ENCODE results near the gene UNC5CL.

Gene UNC5CL

DNA sequence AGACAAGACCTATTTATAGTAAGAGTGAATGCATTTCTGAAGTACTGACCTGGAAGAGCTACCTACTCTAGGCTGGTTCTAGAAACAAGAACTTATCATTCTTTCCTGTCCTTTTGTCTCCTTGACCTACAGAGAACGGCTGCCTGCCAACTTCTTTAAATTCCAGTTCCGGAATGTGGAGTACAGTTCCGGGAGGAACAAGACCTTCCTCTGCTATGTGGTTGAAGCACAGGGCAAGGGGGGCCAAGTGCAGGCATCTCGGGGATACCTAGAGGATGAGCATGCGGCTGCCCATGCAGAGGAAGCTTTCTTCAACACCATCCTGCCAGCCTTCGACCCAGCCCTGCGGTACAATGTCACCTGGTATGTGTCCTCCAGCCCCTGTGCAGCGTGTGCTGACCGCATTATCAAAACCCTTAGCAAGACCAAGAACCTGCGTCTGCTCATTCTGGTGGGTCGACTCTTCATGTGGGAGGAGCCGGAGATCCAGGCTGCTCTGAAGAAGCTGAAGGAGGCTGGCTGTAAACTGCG is 22.2 kb upstream of the UNC5CL start:
- DNase-seq: no peak

DNA sequence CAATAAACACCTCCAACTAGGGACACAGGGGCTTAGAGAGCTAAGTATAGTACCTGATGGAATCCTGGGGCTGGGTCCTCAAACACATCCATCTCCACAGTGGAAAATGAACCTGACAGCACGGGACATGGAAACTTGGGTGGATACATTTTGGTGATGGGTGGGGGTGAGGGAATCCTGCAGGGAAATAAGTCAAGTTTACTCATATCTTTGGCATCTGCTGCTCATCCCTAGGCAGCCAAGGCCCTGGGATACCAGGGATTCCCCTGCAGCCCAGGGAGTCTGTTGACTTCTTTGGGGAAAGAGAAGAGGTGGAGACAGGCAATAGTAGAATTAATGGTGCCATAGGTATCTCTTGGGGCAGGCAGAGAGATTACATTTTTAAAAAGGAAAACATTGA is 20.5 kb upstream of the UNC5CL start:
- no peak for DNase-seq

DNA sequence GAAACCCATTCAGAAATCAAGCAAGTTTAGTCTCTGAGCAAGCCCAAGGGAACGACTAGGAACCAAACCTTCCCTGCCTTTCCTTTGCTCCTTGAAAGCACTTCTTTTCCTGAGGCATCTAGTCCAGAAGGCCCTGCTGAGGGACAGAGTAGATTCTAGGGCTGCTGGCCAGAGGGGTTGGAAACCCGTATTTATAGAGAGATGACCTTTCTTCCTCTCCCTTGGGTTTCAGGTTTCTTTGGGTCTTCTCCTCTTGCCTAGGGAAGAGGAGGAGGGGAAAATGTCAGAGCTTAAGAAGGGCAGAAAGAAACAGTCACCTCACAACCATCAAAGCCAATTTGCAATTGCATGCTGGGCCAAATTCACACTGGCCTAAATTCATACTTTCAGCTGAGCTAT is 19.8 kb upstream of the UNC5CL start:
- DNase-seq: no peak

DNA sequence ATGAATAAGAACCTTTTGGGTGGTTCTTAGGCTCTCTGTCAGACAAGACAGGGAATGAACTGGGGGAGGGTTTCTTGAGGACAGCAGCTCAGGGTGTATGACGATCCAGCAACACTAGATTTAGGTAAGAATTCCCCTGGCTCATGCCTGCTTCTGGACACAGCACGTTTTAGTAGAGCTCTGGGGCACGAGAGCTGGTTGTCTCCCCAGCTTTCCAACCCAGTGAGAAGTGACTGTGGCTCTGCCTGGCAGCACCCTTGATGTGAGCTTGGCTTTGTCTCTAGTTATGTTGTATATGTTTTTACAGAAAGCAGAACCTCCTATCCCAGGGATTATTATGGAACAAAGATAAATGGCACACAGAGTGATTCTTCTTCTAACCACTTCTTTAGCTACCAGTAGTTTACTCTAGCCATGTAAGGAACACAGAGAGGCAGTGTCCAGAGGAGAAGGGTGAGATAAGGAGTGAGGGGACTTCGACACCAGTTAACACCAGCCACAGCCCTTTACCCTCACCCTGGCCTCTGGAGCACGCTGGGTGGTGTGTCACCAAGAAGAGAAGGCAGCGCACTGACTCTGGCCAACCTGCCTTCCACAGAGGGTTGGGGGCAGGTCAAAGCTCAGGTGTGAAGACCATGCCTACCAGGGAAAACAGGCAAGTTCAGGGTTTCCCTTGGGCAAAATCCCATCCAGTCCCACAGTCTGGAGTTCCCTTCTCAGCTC is 17.9 kb upstream of the UNC5CL start:
- DNase-seq: no peak

DNA sequence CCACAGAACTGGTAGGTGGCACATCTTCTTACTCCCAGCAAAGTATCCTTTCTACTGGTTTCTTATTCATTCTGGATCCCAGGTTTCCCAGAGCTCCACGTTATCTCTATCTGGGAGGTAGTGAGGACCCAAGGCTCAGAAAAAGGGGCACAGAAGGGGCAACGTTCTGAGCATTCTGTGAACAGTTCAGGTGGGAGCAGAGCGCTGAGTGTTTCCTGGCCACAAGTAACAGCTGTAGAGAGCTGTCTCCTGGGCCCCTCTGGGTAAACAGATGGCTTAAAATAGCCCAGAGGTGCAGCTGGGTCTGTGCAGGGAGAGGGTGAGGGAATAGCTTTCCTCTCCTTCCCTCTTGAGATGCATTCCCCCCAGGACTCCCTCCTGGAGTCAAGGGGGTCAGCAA is 16.1 kb upstream of the UNC5CL start:
- no peak for DNase-seq

DNA sequence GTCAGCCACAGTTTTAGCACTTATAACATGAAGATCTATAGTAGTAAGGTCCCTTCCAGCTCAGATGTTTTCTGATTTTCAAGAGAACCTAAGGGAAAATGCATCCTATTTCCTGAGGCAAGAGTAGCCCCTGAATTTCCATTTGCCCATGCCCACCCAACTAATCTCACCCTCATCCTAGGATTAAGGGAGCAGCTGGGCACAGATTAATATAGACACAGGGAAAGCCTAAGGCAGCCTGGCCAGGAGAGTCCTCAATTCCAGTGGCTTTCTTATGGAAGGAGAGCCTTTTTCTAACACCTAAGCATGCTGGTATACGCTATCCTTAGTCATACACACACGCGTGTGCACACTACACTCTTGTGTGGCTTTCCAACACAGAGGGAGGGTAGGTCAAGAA is 15.5 kb upstream of the UNC5CL start:
- no peak for DNase-seq

DNA sequence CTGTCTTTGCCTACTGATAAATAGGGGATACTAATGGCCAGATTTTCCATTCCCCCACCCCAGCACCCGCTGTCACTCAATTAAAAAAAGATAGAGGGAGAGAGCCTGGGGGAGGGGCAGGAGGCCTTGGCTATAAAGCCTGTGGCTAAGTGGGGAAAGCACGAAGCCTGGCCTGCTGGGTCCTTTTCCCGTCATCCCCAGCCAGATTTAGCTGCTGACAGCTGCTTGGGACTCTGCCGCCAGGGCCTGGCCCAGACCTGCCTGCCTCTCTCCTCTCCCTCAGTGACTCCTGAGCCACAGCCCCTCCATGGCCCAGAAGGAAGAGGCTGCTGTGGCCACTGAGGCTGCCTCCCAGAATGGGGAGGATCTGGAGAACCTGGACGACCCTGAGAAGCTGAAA is 14.0 kb upstream of the UNC5CL start, which contains the start of gene APOBEC2:
Gene APOBEC2 (plus strand): TSS at position 162 of the 400 bp plus-strand sequence. CDS start 146 bp downstream, at position 308.
- no peak for DNase-seq

DNA sequence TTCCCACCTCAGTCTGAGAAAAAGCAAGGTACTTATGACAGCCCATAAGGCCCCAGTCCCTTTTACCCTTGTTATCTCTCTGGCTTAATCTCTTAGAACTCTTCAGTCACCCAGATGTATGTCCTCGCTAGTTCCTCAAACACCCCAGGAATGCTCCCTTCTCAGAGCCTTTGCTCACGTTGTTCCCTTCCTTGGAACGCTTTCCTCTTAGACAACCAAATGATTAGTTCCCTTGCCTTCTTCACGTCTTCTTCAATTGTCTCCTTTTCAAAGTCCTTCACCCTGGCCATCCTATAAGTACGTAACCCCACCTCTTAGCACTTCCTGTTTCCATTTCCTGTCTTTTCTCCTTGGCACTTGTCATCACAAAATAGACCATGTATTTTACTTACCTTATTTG is 12.9 kb upstream of the UNC5CL start:
- peak in 1 of 2 donors; percentile 47 for DNase-seq

DNA sequence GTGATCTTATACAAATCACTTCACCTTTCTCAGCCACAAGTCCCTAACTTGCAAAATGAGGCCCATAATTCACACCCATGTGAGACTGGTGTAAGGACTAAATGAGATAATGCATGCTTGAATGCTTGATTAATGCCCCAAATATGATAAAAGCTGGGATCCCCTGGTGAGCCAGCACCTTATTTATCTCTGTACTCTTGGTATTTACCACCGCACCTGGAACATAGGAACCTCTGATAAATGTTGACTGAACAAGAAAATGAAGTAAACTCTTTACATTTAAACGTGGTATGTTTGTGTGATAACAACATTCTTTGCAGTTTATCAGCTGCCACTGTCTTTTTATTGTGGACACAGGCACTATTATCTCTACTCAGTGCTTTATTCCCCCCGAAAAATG is 11.5 kb upstream of the UNC5CL start:
- DNase-seq: no peak

DNA sequence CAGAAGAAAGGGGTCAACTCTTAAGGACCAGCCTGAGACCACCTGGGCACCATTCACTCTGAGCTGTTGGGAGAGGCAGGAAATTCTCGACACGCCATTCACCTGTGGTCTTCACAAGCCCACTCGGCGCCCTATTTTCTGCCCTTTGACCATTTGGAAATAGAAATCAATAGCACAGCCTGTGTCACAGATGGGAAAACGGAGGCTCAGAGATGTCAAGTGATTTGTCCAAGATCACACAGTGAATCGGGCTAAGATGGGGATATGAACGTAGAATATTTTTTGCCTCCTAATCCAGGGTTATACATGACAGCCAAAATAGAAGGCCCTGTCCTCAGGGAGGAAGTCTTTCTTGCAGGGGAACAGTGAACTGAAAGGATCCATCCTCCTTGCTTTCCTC is 10.9 kb upstream of the UNC5CL start:
- DNase-seq: no peak

DNA sequence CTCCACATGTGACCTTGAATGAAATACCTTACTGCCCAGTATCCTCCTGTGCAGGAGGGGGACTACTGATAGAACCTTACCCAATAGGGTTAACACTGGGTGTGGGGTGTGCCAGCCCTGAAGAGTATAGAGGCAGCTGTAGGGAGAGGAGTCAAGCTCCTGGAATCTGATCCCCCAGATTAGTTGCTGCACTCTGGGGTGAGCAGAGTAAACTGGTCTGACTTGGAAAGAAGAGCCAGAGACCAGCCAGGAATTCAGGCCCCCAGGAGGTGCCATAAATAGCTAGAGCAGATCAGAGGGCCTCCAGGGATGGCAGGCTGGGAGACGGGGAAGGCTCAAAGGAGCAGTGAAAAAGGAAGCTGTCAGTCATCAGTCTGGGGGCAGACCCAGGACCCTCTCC is 10.5 kb upstream of the UNC5CL start:
- DNase-seq: no peak

DNA sequence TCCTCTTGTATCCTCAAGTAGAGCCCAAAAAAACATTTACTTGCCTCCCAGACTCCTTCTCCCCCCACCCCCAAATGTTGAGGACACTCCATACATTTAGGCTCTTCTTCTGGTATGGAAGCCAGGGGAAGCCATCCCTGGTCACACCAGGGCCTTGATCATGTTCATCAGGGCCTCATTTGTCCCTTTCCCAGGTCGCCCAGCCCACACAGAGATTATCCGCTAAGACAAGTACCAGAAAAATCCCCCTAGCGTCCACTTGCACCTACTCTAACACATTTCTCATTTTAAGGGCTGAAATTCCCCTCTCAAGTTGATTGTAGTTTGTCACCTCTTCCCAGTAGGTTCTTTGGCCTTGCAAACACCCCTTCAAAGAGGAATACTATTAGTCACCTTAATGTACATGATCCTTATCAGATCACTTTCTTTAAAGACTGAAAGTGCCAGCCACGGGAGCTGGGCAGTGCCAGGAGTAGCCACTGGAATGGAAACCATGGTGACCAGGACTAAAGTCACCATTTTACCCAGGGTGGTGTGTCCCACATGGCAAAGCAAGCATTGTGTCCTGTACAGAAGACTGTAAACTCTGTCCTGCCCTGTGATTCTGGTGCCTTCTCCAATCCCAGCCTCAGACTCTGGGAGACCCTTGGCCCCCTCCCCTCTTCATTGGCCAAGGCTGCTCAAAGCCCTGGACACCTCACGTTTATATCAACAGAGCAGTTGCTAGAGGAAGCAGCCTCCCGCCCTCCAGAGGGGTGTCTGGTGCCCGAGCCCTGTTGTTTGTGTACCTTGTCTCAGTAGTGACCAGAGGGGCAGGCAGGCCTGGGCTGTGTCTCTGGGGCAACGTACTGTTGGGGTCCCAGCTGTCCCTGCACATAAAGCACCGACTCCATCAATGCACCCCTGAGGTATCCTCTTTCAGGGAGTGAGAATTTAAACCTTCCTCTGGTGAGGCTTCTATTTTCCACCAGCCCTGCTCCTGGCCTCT is 9.0 kb upstream of the UNC5CL start:
- DNase-seq: no peak

DNA sequence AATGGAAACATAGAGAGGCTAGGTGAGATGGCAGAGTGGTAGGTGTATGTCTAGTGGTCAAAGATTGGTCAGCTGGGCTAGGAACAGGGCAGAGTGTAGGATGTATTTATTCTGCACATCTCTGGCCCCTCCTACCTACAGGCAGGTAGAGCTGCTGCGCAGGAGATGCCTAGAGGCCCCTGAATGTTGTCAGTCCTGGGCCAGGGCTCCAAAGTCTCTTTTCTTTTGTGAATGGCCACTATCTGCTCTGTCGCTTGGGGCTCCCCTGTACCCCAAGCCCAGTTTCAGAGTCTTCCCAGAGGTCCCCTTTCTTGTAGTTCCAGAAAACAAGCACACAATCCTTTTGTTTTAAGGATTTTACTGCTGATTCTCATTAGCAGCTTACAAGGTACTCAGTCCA is 8.3 kb upstream of the UNC5CL start:
- DNase-seq: no peak

DNA sequence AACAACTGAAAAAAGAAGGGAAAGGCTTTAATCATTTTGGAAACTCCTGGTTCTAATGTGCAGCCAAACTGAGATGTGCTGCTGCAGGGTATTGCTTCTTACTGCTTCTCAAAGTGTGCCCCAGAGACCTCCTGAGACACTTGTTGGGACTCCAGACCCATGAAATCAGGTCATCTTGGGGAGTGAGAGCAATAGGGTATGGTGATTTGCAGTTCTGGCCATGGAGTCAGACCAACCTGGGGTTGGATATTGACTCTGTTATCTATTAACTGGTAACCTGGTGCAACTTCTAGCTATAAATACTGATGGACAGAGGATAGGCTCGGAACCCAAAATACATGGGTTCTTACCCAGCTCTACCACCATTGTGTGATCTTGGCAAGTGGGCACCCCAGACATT is 7.1 kb upstream of the UNC5CL start:
- DNase-seq: no peak

DNA sequence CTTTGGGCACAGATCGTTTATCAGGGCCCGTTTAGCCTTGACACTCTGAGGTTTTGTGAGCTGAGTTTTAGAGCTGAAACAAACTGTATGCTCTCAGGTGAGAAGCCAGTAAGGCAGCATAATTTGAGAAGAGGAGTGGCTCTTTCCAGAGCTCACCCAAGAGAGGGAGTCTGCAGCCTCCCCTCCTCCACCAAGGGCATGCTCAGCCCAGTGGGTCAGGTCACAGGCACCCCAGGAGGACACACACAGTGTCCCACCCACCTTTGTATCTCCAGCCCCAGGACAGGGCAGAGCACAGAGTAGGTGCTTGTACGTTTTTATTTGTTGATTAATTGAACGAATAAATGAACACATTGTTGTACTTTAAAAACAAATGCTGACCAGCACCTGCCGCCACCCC is 6.6 kb upstream of the UNC5CL start:
- no peak for DNase-seq

DNA sequence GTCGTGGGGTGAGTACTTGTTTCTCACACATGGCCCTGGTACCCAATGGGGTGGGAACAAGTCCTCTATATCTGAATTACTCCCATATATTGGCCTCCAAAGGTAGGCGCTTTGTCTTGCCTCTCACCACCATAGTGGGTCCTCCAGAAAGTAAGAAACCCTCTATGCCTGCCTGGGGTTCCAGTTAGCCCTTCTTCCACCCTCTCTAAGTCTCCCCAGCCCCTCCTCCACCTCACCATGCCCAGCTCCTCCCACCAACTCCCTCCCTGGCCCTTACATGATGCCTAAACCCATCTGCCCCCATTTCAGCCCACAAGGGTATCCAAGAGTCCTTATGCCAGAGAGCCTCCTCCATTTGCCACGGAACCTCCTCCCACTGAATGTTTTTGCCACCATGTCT is 4.1 kb upstream of the UNC5CL start:
- DNase-seq: no peak

DNA sequence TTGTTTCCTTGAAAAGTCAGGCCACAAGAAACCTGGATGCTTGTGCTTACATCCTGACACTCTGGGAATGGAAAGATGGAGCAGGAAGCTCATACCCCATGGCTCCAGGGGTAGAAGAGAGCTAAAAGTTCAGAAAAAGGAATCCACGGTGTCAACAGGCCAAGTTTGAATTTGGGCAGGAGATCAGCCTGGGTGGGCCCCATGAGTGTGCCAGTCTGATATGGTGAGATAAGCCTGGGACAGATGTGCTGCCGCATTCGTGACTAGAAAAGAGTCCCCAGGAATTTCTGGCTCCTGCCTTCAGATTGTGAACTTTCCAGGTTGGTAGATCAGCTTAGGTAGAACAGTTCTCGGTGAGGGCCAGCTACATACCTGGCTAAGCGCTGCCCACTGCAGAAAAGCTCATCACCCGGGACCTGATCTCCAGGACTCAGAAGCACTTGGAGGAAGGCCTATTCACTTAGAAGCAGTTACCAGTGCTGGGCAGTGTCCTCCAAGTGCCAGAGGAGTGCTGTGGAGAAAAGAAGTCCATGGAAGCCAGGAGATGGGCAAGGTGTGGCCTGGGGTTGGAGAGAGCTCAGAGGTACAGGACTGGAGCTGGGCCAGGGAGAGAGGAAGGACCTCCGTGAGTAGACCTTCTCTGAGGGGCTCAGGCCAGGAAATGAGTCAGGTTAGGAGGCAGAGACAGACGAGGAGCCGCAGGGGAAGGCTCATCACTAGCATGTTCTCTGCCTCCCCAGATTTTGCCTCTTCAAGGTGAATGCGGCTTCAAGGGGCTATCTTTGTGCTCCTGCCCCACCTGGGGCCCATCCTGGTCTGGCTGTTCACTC is 3.4 kb upstream of the UNC5CL start, which contains the start of gene TSPO2:
Gene TSPO2 (plus strand): TSS at position 242 of the 830 bp plus-strand sequence. CDS start 519 bp downstream, at position 761.
- no peak for DNase-seq

DNA sequence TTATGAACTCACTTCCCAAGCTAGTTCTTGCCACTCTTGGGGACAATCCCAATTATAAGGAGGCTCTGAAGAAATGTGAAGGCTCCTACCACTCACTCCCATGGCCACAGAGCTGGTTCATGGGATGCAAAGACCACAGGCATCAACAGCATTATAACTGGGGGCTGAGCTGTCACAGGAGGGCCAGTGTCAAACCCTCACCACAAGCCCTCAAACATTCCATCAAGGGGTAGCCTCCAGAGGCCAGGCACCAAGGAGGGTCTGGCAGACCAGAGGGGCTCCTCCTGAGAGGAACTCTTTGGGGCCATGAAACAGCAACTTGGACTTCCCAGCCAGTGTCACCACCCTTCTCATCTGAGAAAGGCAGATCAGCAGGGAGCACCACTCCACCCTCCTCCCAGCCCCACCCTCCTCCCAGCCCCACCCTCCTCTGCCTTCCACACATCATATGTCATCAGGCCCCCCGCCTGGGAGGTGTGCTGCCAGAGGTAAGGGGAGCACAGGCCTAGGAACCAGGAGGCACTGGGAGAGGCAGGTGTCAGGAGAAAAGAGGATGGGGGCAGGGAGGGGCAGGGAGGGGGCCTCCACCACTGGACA is 2.0 kb upstream of the UNC5CL start:
- no peak for DNase-seq

DNA sequence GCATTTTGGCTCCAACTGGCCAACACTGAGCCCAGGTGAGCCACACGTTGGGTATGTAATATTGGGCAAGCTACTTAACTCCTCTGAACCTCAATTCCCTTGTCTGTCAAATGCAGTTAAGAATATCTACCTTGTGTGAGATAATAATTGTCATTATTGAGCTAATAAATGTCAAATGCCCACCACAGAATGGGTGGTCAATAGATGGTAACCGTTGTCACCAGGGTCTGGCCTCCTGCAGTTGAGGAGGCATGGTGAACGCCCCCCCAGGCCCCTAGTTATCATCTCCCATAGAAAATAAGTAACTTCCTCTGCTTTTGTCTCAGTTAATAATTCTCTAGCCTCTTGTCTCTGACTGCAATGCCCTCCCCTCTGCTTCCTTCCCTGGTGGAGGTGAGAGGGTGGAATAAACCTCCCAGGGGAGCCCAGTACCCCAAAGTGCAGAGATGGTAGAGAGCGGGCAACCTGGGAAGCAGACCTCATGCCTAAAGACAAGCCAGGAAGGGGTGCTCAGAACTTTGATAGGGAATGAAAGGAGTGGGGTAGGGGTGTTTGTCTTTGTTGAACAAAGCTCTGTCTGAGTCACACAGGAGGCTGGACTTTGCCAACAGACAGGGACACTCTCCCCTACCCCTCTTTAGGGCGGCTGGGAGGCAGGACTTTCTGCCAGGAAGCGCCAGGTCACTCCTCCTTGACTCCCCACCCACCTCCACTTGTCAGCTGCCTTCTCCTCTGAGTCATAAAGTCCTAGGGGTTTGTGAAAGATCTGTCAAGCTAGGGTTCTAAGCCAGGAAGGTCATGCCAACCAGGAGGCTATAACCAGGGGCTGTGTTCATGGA is 1.3 kb upstream of the UNC5CL start:
- no peak for DNase-seq

DNA sequence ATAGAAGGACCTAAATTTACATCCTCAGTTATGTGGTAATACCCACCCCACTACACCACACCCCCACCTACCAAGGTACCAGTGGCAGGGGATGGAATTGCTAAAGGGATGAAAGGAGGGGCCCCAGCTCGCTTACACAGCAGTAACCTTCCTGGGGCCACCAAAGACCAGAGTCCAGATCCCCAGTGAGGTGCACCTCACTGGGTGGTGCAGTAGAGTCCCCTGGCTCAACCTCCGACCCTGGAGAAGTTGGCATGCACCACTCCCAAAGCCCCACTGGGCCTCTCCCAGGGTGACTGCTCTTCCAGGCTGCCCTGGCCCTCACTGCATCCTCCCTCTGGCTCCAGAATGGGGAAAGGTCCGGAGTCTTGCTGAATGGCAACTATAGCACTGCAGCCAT is 816 bp downstream of the UNC5CL start:
- no peak for DNase-seq

Measured in bone marrow (tissue), 2 donors.